Astrocyte (in vitro differentiated cells and primary cell): ENCODE data around the gene HTR3B.

Source experiments
- CTCF ChIP-seq: IDR thresholded peaks from 2 replicates; pipeline ENCODE4 v1.5.1; 2011; ENCODE audit warnings: low read depth, mild to moderate bottlenecking, inconsistent platforms, low read length, moderate library complexity; ENCODE audit not compliant: insufficient read depth
- EZH2 ChIP-seq: IDR thresholded peaks from 2 replicates; pipeline ENCODE4 v1.6.1; 2012; ENCODE audit warnings: mild to moderate bottlenecking, low read length, inconsistent platforms; ENCODE audit not compliant: insufficient read depth

- no peak for TF ChIP-seq CTCF
- no peak for TF ChIP-seq EZH2
Measured at GRCh38 chr11:113991718-113992458, 87.3 kb downstream of the HTR3B start.
